Esophagus squamous epithelium (tissue), 4 donors: Measurements from ENCODE around the gene STAT6.

Source experiments
- CTCF ChIP-seq, 6 experiments: fragments of 450-650 bp in 4 of 6; fragments of 200-600 bp in 2 of 6; sonication (generic) in 2 of 6; IDR thresholded peaks; one replicate each; pipeline ENCODE4 v1.5.1; 2016 to 2019; ENCODE audit warnings: antibody characterized with exemption in 6 of 6, mild to moderate bottlenecking in 4 of 6, moderate library complexity in 4 of 6
- POLR2A ChIP-seq, 4 donors: fragments of 450-650 bp; IDR thresholded peaks; one replicate each; pipeline ENCODE4 v1.6.1; 2017; ENCODE audit warnings: antibody characterized with exemption in 4 of 4, mild to moderate bottlenecking in 4 of 4, moderate library complexity in 3 of 4

GRCh38 chr12:57055824-57056223 lies 55.3 kb downstream of the STAT6 start:
- TF ChIP-seq CTCF (IDR thresholded peaks at IDR 0.05) (no peak), POLR2A (IDR thresholded peaks at IDR 0.05) (no peak)
